CD4-positive, alpha-beta T cell treated with Interleukin-12 subunit alpha and Interleukin-12 subunit beta, for 1 hour (primary cell): Measurements from ENCODE around the gene REXO4.
"Not testable (repeated sequence)": the region's sequence is repeated elsewhere in the genome, so short reads cannot be mapped to it uniquely, and the experiment has no call there.

Source experiments
- DNase-seq: peaks from one replicate; pipeline ENCODE4 v3.0.0-alpha.2; 2020

Gene REXO4

GRCh38 chr9:133417541-133418461, at the start of gene REXO4:
REXO4 (minus strand) TSS chr9:133418010; CDS start chr9:133417844, 166 bp downstream.
- DNase-seq: peak; percentile 87

- no peak for DNase-seq
Measured at GRCh38 chr9:133467101-133467500, 49.3 kb upstream of the REXO4 start.

- DNase-seq: no peak
Measured at GRCh38 chr9:133465984-133466383, 48.2 kb upstream of the REXO4 start.

GRCh38 chr9:133464638-133465037, 46.8 kb upstream of the REXO4 start:
- DNase-seq: no peak

GRCh38 chr9:133463864-133464615, 46.2 kb upstream of the REXO4 start:
- no peak for DNase-seq

GRCh38 chr9:133463234-133463863, 45.5 kb upstream of the REXO4 start:
- DNase-seq: no peak

- DNase-seq: no peak
Measured at GRCh38 chr9:133461975-133462374, 44.2 kb upstream of the REXO4 start.

GRCh38 chr9:133460405-133461175, 42.8 kb upstream of the REXO4 start:
- peak; percentile 66 for DNase-seq

GRCh38 chr9:133459476-133460404, 41.9 kb upstream of the REXO4 start, which contains the start of gene CACFD1:
CACFD1 (plus strand) TSS chr9:133459978; CDS start chr9:133460067, 89 bp downstream.
- peak; percentile 92 for DNase-seq

- no peak for DNase-seq
Measured at GRCh38 chr9:133458643-133459312, 41.0 kb upstream of the REXO4 start.

- no peak for DNase-seq
Measured at GRCh38 chr9:133457748-133458147, 39.9 kb upstream of the REXO4 start.

GRCh38 chr9:133457233-133457632, 39.4 kb upstream of the REXO4 start:
- DNase-seq: no peak

GRCh38 chr9:133456409-133456808, 38.6 kb upstream of the REXO4 start:
- DNase-seq: no peak

GRCh38 chr9:133455936-133456335, 38.1 kb upstream of the REXO4 start:
- DNase-seq: no peak

GRCh38 chr9:133454943-133455673, 37.3 kb upstream of the REXO4 start:
- no peak for DNase-seq

GRCh38 chr9:133454325-133454724, 36.5 kb upstream of the REXO4 start:
- no peak for DNase-seq

GRCh38 chr9:133453651-133454050, 35.8 kb upstream of the REXO4 start:
- no peak for DNase-seq

- DNase-seq: no peak
Measured at GRCh38 chr9:133452562-133452961, 34.8 kb upstream of the REXO4 start.

- not testable (repeated sequence) for DNase-seq
Measured at GRCh38 chr9:133451865-133452264, 34.1 kb upstream of the REXO4 start.

GRCh38 chr9:133449760-133450159, 31.9 kb upstream of the REXO4 start:
- DNase-seq: no peak
